Measurements from ENCODE around the gene NGFR. TPM values are rescaled to one million over a fixed set of nuclear protein-coding genes. Genes with fewer than 3 reads are reported as not detected.

The NGFR gene
- total and polyA plus RNA-seq, 9 of the 15 experiments (the other 6 are each of a cell fraction or from before 2014, with no cell fraction given) = 0.07 to 0.23 (median 0.13) TPM; not detected in 4

- TF ChIP-seq ZNF592 (IDR thresholded peaks at IDR 0.05) (no peak), ZNF124 (CRISPR knock-in tag; IDR thresholded peaks at IDR 0.05) (no peak), ZNF778 (CRISPR knock-in tag; IDR thresholded peaks at IDR 0.05) (no peak), SP2 (IDR thresholded peaks at IDR 0.05; ENCODE audit: extremely low read depth, low read depth, low read length, poor library complexity, severe bottlenecking) (no peak), SMC3 (conservative IDR thresholded peaks at IDR 0.05; ENCODE audit: insufficient read depth, low read depth, low read length) (no peak), SRSF9 (IDR thresholded peaks at IDR 0.05; ENCODE audit: borderline replicate concordance, low read depth, low read length) (no peak), HSF4 (CRISPR knock-in tag; IDR thresholded peaks at IDR 0.05; ENCODE audit: borderline replicate concordance) (no peak), ZBTB26 (CRISPR knock-in tag; IDR thresholded peaks at IDR 0.05) (no peak)
These were observed 23.9 kb upstream of the NGFR start (continued) for GRCh38 chr17:49471089-49471683.
